Fibroblast of skin of back (primary cell): ENCODE measurements around the gene MTCL1.

Experiments
- DNase-seq: peaks from one replicate; pipeline ENCODE4 v3.0.0-alpha.2; 2013

MTCL1 gene

DNA sequence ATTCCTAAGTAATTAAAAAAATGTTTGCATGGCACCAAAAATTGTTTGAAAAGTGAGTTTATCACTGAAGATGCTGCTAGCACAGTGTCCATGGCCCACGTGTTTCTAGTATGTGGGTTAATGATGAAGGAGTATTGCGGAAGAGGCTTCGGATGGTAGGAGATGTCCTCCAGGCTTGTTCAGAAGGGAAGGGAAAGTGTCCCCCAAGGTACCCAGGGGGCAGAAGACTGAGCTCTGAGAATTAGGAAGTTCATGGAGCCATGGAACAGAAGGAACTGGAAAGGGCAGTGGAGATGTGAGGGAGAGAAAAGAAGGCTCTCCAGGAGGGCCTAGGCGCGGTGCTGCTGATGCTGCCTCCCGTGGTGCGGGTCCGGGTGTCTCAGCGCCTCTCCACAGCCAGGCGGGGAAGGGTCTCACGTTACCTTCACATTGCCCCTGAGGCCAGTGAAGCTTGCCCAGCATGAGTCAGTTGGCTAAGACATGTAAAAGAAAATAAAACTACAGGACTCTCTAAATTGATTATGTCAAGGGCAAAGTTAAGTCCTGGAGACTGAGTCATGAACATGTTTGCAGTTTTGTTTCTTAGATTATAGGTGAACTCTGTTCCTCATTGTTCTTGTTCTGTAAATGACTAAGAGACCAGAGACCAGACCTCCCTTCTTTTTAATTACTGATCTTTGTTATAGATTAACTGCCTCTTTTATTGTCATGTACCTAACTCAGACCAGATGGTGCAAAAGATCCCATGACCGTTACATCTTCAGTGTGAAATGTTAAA is 89.0 kb downstream of the MTCL1 start:
- peak; percentile 76 for DNase-seq

DNA sequence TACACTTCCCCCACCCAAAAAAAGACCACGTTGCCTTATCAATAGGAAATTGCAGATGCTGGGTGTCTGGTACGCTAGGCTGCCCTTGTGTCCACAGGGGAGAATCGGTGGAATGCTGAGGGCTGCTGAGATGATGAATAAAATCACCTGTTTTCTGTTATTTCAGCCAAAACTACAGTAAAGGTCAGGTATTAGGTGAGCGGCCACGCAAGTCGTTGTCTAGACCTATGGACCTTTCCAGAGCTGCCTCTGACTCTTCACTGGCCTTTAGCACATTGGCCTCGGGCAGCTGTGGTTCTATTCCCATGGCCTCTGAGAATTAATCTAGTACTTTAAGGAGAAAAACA is 89.6 kb downstream of the MTCL1 start:
- no peak for DNase-seq

DNA sequence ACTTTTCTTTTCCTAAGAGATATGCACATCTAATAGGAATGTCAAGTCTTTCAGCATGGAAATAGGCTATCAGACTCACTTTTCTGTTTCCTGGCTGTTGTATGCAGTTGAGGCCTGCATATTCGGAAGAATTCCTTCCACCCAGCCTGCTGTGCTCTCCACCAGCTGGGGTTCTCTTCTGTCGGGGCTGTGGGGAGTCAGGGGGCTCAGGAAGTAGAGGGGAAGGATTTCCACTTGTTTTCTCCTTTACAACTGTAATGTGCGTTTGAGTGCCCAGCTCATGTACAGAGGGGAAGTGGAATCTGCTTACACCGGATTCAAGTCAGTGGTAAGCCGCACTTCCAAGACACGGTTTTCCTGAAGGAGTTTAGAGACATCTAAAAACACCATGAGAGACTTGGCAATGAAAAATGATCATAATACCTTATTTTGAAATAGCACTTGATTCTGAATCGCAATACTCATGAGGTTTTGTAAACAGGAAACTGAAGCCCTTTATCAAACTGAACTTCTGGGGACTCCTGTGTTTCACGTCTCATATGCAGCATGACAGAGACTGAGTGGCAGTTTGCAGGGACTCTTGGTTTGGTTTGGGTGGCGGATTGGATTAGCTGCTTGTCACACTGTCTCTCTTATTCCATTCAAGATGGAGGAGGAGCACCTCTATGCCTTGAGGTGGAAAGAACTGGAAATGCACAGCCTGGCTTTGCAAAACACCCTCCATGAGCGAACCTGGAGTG is 90.4 kb downstream of the MTCL1 start:
- no peak for DNase-seq

DNA sequence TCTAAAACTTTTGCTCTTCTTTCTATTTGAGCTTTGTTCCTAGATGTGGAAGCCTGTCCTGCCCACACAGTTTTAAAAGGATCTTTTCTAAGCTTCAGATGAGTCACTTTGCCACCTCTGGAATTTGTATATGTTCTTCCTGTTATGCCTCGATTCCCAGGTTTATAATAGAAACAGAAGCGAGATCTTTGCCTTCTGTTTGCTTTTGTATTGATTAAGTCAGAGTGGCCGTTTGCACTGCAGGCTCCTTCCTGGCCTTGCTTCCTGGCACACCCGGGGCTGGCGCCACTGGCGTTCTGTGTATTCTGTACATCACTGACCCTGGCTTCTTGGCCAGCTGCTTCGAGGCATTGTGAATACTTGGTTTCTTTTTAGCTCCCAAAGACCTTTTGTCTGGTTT is 91.8 kb downstream of the MTCL1 start:
- DNase-seq, result peak; percentile 51

DNA sequence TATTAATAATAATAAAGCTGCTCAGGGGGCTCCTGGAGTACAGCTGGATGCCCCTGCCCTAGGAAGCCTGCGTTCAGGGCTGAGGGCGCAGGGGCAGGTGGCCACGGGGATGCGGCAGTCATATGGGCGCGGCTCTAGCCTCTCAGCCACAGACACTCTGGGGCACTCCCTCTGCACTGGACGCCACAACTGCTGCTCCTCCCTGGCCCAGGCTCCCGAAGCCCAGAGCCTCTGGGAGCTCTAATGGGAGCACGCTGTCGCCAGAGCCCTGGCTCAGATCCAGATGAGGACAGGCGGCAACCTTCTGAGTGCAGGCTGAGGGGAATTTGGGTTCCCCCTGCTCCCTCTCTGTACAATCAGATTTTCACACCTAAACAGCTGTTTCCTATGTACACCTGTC is 93.6 kb downstream of the MTCL1 start:
- DNase-seq, result peak; percentile 59

DNA sequence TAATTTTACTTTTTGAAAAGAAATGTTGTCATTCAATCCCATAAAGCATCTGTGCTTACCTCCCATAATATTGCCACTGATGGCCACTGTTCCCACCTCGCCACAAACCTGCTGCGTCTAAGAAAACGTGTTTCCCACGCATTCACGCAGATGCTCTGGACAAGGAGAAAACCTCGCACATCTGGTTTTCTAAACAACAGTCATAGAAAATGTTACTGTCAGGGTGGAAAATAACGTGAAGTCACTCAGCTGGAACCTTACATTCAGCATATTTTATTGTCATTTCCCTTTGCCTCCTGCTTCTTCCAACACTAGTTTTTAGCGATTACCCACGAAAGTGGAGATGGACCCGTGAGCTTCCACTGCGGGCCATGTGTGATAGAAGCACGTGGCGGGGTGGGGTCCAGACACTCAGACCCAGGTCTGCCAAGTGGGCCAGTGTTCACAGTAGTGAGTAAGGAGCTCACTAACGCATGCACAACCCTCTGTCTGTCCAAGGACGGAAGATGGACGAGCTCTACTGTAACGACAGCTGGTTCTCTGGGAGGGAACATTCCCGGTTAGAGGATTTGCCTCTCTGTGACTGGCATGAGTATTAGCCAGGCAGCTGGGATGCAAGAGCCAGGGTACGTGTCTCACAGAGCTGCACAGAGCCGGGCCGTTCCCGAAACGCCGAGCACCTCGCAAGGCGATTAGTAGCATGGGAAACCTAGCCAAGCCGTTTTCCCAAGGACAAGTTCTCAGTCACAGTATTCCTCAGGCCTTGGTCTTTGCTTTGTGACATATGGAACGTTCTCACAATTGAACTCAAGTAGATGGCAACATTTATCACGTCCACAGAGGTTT is 94.5 kb downstream of the MTCL1 start:
- DNase-seq, result peak; percentile 70

DNA sequence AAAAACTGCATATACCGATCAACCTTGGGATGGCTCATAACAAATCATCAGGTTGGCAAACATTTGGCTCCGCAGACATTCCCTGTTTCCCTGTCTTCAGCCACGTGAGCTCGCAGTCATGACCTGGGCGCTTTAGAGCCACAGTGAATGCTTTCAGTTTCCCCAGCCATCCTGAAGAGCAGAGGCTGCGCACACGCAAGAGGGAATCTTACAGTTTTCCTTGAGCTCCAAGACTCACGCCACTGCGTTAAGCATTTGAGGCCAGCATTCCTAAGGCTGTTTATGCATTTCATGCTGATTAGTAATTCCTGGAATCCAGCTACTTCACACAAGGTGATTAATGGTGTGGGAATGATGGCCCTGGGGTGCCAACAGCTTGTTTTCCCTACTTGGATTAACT is 95.1 kb downstream of the MTCL1 start:
- peak; percentile 100 for DNase-seq

DNA sequence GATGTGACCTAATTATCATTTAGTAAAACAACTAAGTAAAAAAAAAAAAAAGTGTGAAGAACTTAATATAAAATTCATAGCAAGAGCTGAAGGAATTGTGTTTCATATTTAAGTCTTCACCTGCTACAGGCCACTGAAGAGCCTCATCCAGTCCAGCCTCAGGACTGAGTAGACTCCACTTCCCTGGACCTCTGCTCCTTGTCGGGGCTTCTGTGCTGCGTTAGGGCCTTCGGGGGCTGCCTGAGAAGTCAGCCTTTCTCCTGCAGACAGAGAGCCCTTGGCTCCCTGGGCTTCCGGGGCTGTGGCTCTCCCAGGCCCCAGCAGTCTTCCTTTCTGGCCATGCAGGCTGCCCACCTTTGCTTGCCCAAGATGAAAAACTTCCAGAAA is 95.5 kb downstream of the MTCL1 start:
- DNase-seq, result no peak

DNA sequence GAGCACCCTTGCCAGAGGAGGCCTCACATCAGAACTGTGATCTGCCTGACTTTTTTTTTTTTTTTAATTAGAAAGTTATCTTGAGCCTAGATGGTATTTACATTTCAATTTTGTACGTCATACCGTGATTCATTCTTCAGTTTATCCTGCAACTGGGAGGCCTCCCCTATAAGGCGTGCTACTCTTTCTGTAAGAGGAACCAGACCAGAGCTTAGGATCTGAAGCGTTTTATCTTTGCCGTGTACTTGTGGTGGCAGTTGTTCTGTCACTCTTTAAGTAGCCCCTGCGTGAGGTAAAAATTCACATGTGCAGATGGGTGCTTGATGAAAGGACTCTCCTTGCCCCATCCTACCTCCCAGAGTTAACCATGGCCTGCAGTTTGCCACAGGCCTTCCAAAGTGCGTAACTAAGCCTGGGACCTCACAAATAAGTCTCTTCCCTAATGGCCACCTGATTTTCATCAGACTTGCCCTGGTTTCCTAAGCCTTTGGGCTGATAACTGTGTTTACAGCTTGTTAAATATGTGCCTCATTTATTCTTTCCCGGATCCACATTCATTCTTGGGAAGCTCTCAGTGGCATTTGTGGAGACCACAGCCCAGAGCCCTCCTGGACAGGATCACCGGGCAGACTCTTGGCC is 96.0 kb downstream of the MTCL1 start:
- DNase-seq, result peak; percentile 95

DNA sequence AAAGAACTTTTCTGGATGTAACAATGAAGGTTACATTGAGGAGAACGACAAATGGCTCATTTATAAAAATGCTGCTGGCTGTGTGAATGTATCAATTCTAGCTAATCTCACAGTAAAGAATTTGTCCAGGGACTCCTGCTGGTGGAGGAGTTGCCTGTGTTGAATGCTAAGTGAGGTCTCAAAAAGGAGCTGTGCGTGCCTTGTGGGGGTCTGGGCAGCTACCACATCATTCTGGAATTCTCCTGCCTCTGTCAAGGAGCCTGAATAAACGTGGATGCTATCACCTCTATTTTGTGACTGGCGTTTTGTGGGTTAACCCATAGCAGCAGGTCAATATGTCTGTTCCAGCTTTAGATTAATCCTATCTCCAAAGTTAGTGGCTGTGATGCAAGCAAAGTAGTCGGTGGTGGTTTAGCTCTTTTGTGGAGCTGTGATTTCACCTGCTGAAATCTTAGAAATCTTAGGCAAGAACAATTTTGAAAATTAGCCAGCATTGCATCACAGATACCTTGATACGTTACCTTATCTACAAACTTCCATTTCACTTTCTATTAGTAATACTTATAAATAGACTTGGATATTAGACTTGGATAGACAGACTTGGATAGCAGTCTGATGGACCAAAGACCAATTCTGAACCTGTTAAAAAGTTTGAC is 96.8 kb downstream of the MTCL1 start:
- peak; percentile 40 for DNase-seq

DNA sequence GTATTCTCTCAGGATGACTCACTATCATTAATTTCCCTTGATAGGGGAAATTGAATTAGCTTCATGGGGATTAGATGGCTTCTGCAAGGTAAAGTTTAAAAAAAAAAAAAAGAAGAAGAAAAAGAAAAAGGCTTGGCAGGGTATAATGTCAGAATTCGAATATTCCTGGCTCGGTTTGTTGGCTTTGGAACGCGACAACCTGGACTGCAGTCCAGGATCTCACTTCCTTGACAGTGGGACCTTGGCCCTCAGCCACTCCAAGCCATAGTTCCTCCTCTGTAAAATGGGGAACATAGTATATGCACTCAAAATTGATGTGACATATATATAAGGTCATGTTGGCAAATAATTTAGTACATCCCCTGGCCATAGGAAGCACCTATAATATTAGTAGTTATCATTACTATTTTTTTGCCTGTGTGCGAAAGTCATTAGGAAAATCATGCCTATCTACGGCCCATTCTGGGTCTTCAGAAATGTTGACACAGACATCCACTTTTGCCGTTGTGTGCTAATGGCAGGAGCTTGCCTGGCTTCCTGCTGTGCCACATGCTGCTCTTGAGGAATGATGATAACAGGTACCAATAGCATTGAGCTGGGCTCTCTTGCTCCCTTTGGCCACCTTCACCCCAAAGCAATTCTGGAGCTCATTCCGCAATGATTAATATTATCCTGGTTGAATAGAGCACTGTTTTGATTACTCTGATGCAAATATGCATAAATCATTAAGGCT is 97.9 kb downstream of the MTCL1 start:
- no peak for DNase-seq

DNA sequence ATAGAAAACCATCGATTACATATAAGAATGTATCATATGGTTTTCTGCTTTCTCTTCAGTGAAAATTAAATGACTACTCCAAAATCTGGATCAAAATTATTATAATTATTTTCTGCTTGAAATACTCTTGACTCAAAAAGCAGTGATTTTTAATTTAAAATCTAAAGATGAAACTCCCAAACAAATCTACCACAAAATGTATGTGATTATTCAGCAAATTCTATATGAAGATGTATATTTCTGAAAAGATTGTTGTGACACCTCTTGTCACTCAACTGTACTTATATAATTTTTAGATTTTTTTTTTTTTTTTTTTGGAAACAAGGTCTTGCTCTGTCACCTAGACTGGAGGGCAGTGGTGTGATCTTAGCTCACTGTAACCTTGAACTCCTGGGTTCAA is 98.6 kb downstream of the MTCL1 start:
- DNase-seq, result no peak

DNA sequence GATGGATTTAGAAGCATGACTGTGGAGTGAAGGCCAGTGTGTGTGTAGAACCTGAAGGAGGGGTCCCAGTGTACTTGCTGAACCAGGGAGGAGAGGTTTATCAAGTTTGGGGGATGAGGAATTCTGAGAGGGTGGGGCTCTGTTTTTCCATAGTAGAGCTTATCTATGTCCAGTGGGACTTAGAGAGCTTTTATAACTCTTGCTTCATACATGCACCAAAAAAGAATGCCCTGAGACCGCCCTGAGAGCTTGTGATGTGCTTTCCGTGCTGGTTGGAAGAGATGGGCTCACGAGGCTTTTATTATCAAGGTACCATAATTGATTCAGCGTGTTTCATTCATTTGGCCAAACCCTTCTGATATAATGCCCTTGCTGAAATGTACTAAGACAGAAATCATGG is 100.2 kb downstream of the MTCL1 start:
- DNase-seq, result peak; percentile 15

DNA sequence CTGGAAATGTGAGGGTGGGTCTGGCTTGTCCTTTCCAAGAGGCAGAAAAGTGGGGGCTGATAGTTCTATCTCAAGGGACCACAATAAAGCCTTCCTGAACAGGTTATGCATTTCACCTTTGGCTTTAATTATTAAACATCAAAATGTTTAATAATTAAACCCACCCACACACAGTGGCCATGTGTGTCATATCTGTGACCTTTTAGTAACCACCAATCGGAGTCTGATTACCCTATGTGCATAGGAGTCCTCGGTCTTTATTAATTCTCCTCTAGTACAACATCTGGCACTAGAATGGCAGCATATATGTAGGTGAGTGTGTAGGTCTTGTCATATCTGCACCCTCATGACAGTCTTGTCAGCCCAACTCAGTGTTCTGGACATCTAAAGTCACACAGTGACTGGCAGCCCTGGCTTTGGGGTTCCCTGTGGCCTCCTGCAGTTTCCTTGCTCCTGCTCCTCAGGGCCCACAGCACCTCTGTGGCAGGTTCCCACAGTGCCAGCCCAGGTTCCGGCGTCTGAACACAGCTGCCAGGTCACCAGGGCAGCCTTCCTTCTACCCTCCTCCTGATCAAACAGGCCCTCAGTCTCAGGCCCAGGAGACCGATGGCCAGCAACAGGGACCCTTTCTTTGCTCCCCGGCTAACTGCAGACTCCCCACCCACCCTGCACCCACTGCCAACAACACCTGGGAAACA is 100.9 kb downstream of the MTCL1 start:
- DNase-seq, result no peak

DNA sequence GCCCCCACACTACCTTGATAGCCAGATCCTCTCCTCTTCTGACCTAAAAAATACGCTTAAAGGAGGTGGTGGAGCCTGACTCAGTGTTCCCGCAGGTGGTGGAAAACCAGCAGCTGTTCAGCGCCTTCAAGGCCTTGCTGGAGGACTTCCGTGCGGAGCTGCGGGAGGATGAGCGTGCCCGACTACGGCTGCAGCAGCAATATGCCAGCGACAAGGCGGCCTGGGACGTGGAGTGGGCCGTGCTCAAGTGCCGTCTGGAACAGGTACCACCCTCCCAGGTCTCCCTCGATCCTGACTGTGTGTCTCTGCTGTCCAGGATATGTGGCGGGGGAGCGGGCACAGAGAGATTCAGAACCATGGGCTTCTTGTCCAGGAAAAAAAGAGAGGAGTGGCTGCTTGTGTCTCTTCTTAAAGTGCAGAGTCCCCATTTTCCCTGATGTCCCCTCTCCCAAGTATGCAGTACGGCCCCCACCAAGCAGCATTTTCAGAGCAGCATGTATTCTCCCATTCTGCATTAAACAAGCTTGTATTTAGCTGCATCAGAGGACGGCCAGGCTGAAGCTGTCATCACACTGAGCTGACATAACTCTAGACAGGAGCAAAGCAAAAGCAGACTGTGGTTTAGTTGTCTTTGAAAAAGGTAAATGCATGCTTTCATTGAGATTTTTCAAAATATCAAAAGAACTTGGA is 101.6 kb downstream of the MTCL1 start:
- DNase-seq, result no peak

DNA sequence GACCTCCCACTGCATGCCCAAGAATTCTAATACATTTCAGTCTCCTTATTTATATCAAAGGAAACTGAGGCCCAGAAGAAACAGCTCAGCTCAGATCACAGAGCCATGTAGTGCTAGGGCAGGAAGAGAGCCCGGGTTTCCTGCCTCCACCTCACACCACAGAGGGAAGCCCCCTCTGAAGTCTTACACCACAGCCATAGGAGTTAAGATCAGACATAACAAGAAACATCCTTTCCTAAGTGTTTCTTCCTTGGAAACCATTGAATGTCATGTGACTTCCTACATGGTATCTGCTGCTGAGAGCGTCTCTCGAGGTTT is 102.1 kb downstream of the MTCL1 start:
- no peak for DNase-seq

DNA sequence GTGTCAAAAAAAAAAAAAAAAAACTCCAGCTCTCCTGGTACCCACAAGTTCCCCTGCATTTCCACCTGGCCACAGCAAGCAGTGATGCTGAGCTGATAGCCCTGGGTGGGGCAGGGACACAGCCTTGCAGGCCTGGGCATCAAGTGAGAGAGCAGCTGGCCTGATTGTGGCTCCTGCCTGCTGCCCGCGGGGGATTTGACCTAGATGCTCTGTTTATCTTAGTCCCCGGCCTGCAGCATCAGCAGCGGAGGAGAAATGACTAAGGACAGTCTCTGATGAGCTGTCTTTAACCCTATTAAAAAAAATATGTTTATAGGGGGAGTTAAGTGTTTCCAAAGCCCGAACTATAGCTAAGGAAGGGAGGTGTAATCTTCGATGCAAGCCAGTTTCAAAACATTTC is 102.6 kb downstream of the MTCL1 start:
- peak; percentile 42 for DNase-seq

DNA sequence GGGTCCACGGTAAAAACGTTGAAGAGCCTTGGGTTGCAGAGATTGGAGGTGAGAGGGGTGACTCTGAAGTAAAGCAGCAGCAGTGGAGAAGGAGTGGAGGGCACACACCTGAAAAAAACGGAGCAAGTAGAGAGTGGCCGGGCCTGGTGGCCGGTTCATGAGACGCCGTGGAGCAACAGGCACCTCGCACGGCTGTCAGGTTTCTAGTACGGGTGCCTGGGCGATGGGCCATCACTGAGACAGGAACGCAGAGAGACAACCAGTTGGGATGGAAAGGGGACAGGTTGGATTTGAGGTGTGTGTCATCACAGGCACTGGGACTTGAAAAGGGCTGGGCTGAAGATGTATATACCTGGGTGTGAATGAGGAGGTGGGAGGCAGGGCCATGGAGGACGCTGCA is 104.2 kb downstream of the MTCL1 start:
- DNase-seq, result no peak

DNA sequence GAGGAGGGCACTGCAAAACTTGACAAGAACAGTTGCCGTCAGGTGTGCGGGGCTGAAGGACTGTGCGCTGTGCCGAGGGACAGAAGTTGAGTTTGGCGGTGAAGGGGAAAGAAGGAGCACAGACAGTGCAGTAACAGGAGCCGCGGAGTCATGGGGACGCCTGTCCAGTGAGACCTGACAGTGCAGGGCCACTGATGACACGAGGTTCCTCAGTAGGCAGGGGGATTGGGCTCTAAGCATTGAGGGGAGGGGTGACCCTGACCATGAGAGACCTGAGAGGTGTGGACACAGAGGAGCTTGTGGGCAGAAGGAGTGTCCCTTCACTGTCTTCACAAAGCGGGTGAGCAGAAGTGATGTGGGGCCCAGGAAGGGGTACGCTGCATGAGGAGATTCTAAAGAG is 104.8 kb downstream of the MTCL1 start:
- no peak for DNase-seq

DNA sequence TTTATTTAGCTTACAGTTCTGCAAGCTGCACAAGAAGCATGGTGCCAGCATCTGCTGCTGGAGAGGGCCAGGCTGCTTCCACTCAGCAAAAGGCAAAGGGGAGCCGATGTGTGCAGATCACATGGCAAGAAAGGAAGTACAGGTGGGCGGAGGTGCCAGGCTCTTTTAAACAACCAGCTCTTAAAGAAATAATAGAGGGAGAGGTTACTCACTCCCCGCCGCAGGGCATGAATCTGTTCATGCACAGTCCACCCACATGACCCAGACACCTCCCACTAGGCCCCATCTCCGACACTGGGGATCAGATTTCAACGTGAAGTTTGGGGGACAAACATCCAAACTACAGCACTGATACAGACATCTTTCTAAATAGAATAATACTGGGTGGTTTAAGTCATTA is 105.8 kb downstream of the MTCL1 start:
- DNase-seq, result no peak

DNA sequence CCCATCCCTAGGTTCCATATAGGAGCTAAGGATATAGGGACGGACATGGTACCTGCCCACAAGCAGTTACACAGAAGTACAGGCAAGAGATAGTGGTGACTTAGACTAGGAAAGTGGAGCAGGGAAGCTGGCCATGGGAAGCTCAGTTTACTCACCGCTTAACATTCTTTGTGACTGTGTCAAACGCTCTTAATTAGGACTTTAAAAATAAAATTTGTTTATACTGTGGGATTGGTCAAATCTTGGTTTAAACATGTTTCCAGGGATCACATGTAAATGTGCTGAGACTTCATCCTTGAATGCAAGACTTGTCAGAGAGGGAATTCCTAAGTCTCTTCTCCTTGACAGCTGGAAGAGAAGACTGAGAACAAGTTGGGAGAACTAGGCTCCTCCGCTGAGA is 107.3 kb downstream of the MTCL1 start:
- DNase-seq, result peak; percentile 81
